Loucy (cell line): ENCODE results near the gene ARHGAP26.

Experiments
- H2AFZ ChIP-seq: fragments of 200-600 bp; sonication (generic); 2 replicates; pipeline ENCODE4 v1.6.0; 2016; ENCODE audit warnings: antibody characterized with exemption, mild to moderate bottlenecking, low read length, moderate library complexity
- H3F3A ChIP-seq: fragments of 200-600 bp; 2 replicates; pipeline ENCODE4 v1.6.0; 2016; ENCODE audit warnings: antibody characterized with exemption, low read depth, mild to moderate bottlenecking
- H3K27me3 ChIP-seq: fragments of 200-600 bp; sonication (generic); 2 replicates; pipeline ENCODE4 v1.6.1; 2014; ENCODE audit warnings: low read length, mild to moderate bottlenecking; ENCODE audit not compliant: insufficient read depth, poor library complexity, severe bottlenecking
- H3K36me3 ChIP-seq: fragments of 200-600 bp; sonication (generic); 2 replicates; pipeline ENCODE4 v1.6.1; 2016; ENCODE audit warnings: low read length; ENCODE audit not compliant: insufficient read depth
- H3K4me1 ChIP-seq: fragments of 200-600 bp; sonication (generic); 2 replicates; pipeline ENCODE4 v1.5.1; 2014; ENCODE audit warnings: low read length, mild to moderate bottlenecking; ENCODE audit not compliant: insufficient read depth, poor library complexity, severe bottlenecking
- H3K4me2 ChIP-seq: fragments of 200-600 bp; sonication (generic); 2 replicates; pipeline ENCODE4 v1.6.0; 2014; ENCODE audit warnings: antibody characterized with exemption, low read length, low read depth, mild to moderate bottlenecking; ENCODE audit not compliant: poor library complexity, severe bottlenecking
- H3K4me3 ChIP-seq: fragments of 200-600 bp; sonication (generic); 2 replicates; pipeline ENCODE4 v1.5.1; 2014; ENCODE audit warnings: low read length, mild to moderate bottlenecking, mixed read lengths; ENCODE audit not compliant: poor library complexity, severe bottlenecking
- H3K79me2 ChIP-seq: fragments of 200-600 bp; sonication (generic); 2 replicates; pipeline ENCODE4 v1.6.1; 2014; ENCODE audit warnings: low read length; ENCODE audit not compliant: insufficient read depth
- H3K9ac ChIP-seq: fragments of 200-600 bp; sonication (generic); 2 replicates; pipeline ENCODE4 v1.6.0; 2014; ENCODE audit warnings: mild to moderate bottlenecking, low read depth, low read length, moderate library complexity; ENCODE audit not compliant: poor library complexity, severe bottlenecking
- H3K9me2 ChIP-seq: fragments of 200-600 bp; sonication (generic); replicated peaks from 2 replicates; pipeline ENCODE4 v1.6.1; 2016; ENCODE audit warnings: low read depth, low read length, mixed read lengths
- H3K9me3 ChIP-seq: fragments of 200-600 bp; sonication (generic); 2 replicates; pipeline ENCODE4 v1.6.1; 2014; ENCODE audit warnings: mild to moderate bottlenecking, antibody characterized with exemption, low read length, low read depth; ENCODE audit not compliant: insufficient read depth
- H4K20me1 ChIP-seq: fragments of 200-600 bp; sonication (generic); 2 replicates; pipeline ENCODE4 v1.6.0; 2014; ENCODE audit warnings: antibody characterized with exemption, low read length, mild to moderate bottlenecking; ENCODE audit not compliant: insufficient read depth, poor library complexity, severe bottlenecking
- CTCF ChIP-seq: fragments of 200-600 bp; sonication (generic); conservative IDR thresholded peaks from 2 replicates; pipeline ENCODE4 v1.5.1; 2014; ENCODE audit warnings: mild to moderate bottlenecking, antibody characterized with exemption, low read length
- EZH2phosphoT487 ChIP-seq: fragments of 200-600 bp; IDR thresholded peaks from 2 replicates; pipeline ENCODE4 v1.6.1; 2018; ENCODE audit warnings: antibody characterized with exemption, mild to moderate bottlenecking, moderate library complexity, borderline replicate concordance

The ARHGAP26 gene

GRCh38 chr5:142829801-142830220, 59.6 kb downstream of the ARHGAP26 start:
- Histone ChIP-seq H4K20me1 (no peaks in the 10 kb centered on the region), H3K9ac (no peak overlapping the region), H3K4me2 (no peak overlapping the region), H3K4me1 (peaks cover 41% of the 10 kb centered on the region), H3K79me2 (peaks cover 26% of the 10 kb centered on the region), H3F3A (peaks cover 7% of the 10 kb centered on the region; the same call in 1 of the 2 replicates), H3K9me2 (no peaks in the 10 kb centered on the region), H3K36me3 (no peaks in the 10 kb centered on the region), H3K4me3 (no peak overlapping the region), H3K9me3 (no peaks in the 10 kb centered on the region), H2AFZ (no peak overlapping the region), H3K27me3 (no peaks in the 10 kb centered on the region)
- TF ChIP-seq CTCF (no peak), EZH2phosphoT487 (no peak)

GRCh38 chr5:142830241-142831008, 60.2 kb downstream of the ARHGAP26 start:
- Histone ChIP-seq H3K4me3 (no peak overlapping the region), H3K9me3 (no peaks in the 10 kb centered on the region), H3F3A (peaks cover 7% of the 10 kb centered on the region; the same call in 1 of the 2 replicates), H2AFZ (no peak overlapping the region), H3K27me3 (no peaks in the 10 kb centered on the region), H3K4me1 (peaks cover 35% of the 10 kb centered on the region), H4K20me1 (no peaks in the 10 kb centered on the region), H3K9me2 (no peaks in the 10 kb centered on the region), H3K36me3 (no peaks in the 10 kb centered on the region), H3K79me2 (peaks cover 26% of the 10 kb centered on the region; the same call in 1 of the 2 replicates), H3K4me2 (no peak overlapping the region), H3K9ac (no peak overlapping the region)
- no peak for TF ChIP-seq CTCF
- no peak for TF ChIP-seq EZH2phosphoT487

GRCh38 chr5:142831009-142831383, 60.8 kb downstream of the ARHGAP26 start:
- Histone ChIP-seq H3K27me3 (no peaks in the 10 kb centered on the region), H3K9me2 (no peaks in the 10 kb centered on the region), H3K9me3 (no peaks in the 10 kb centered on the region), H3K4me2 (no peak overlapping the region), H3K9ac (no peak overlapping the region), H4K20me1 (no peaks in the 10 kb centered on the region), H2AFZ (no peak overlapping the region), H3K36me3 (no peaks in the 10 kb centered on the region), H3K79me2 (peaks cover 26% of the 10 kb centered on the region; the same call in 1 of the 2 replicates), H3K4me3 (no peak overlapping the region), H3K4me1 (peaks cover 29% of the 10 kb centered on the region), H3F3A (peaks cover 7% of the 10 kb centered on the region; the same call in 1 of the 2 replicates)
- no peak for TF ChIP-seq CTCF
- TF ChIP-seq EZH2phosphoT487: no peak
